Panc1 (cell line): ENCODE results near the gene EEF1AKMT2.

Experiments
- CTCF ChIP-seq: fragments of 450-650 bp; IDR thresholded peaks from 2 replicates; pipeline ENCODE4 v1.5.1; 2017; ENCODE audit warnings: mild to moderate bottlenecking
- POLR2AphosphoS5 ChIP-seq: IDR thresholded peaks from 2 replicates; pipeline ENCODE4 v1.6.1; 2012; ENCODE audit warnings: mild to moderate bottlenecking, low read depth, low read length, moderate library complexity
- SIN3A ChIP-seq: IDR thresholded peaks from 2 replicates; pipeline ENCODE4 v1.6.1; 2012; ENCODE audit warnings: low read depth, mild to moderate bottlenecking, low read length, moderate library complexity, borderline replicate concordance; ENCODE audit not compliant: insufficient read depth
- TCF7L2 ChIP-seq: IDR thresholded peaks from 2 replicates; pipeline ENCODE4 v1.6.1; 2011; ENCODE audit warnings: mild to moderate bottlenecking, low read depth, low read length, inconsistent platforms
- TF ChIP-seq, protein P1 (sequence below), 2 experiments: IDR thresholded peaks; 2 replicates each; pipeline ENCODE4 v1.6.1; 2011 to 2012; ENCODE audit warnings: low read depth in 2 of 2, control low read depth in 1 of 2, low read length in 1 of 2, mild to moderate bottlenecking in 1 of 2, moderate library complexity in 1 of 2; ENCODE audit not compliant: insufficient read depth in 1 of 2

GRCh38 chr10:124746992-124747391 is 44.7 kb downstream of the EEF1AKMT2 start:
- TF ChIP-seq CTCF (no peak), POLR2AphosphoS5 (no peak), TCF7L2 (no peak), SIN3A (no peak)
- TF ChIP-seq, protein P1, sequence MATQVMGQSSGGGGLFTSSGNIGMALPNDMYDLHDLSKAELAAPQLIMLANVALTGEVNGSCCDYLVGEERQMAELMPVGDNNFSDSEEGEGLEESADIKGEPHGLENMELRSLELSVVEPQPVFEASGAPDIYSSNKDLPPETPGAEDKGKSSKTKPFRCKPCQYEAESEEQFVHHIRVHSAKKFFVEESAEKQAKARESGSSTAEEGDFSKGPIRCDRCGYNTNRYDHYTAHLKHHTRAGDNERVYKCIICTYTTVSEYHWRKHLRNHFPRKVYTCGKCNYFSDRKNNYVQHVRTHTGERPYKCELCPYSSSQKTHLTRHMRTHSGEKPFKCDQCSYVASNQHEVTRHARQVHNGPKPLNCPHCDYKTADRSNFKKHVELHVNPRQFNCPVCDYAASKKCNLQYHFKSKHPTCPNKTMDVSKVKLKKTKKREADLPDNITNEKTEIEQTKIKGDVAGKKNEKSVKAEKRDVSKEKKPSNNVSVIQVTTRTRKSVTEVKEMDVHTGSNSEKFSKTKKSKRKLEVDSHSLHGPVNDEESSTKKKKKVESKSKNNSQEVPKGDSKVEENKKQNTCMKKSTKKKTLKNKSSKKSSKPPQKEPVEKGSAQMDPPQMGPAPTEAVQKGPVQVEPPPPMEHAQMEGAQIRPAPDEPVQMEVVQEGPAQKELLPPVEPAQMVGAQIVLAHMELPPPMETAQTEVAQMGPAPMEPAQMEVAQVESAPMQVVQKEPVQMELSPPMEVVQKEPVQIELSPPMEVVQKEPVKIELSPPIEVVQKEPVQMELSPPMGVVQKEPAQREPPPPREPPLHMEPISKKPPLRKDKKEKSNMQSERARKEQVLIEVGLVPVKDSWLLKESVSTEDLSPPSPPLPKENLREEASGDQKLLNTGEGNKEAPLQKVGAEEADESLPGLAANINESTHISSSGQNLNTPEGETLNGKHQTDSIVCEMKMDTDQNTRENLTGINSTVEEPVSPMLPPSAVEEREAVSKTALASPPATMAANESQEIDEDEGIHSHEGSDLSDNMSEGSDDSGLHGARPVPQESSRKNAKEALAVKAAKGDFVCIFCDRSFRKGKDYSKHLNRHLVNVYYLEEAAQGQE (IDR thresholded peaks at IDR 0.05; ENCODE audit: insufficient read depth in 1 of 2, low read depth in 2 of 2, low read length in 1 of 2), result no peak
